ENCODE measurements around the gene SPEG.
A peak's percentile ranks its signal among the peaks of the same experiment; 100 is the strongest.

Gene SPEG

DNA sequence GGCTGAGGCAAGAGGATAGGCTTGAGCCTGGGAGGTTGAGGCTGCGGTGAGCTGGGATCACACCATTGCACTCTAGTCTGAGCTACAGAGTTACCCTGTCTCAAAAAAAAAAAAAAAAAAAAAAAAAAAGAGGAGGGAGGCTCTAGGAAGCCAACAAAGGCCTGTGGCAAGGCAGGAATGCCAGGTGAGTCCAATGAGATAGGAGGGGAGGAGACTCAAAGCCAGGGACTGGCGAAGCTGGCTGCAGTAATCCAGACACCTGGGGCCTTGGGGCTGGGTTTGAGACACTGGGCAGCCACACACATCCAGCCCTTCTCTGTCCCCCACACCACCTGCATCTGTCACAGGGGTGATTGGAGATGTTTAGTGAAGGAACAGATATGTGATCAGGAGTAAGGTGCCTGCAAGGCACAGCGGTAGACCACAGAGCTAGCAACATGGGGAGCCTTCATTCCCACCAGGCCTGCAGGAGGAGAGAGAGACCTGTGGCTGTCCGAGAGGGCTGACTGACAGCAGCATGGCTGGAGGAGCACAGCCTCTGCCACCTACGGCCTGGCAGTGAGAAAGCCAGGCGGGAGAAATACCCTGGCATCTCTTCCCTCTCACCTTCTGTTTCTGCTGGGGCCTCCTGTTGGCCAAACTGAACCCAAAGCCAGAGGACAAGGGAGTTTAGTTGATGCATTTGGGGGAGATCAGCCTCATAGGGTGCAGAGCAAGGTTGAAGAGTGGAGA lies 99.5 kb downstream of the SPEG start:
- peak; percentile 12 for DNase-seq (ENCODE audit: low spot score)

DNA sequence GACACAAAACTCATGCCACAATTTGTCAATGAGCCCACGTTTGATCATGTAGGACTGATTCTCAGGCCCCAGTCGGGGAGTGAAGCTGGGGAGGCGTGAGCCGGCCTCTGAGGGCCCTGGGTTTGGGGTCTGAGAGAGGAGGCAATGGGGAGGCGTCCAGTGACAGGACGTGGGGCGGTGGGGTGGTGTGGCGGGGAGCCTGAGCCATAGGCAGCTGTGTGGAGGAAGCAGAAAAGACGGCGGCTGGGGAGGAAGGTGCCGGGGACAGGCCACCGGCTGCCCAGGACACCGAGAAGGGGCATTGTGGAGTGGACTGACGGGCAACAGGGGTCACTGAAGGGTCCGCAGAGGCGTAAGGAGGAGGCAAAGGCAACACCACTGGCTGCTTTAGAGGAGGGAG lies 101.8 kb downstream of the SPEG start:
- DNase-seq (ENCODE audit: low spot score), result no peak

DNA sequence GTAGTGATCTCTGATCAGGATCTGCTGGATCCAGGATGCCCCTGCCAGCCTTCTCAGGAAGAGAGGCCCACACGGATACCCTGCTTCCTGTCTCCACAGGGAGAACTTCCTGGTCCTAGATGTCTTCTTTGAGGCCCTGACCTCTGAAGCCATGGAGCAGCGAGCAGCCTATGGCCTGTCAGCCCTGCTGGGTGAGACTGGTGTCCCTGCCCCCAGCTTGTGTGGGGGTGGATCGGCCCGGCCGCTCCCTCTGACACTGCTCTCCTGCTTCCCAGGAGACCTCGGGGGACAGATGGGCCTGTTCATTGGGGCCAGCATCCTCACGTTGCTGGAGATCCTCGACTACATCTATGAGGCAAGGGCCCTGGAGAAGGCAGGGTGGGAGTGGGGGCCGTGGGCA lies 102.3 kb downstream of the SPEG start:
- DNase-seq (ENCODE audit: low spot score), result no peak

DNA sequence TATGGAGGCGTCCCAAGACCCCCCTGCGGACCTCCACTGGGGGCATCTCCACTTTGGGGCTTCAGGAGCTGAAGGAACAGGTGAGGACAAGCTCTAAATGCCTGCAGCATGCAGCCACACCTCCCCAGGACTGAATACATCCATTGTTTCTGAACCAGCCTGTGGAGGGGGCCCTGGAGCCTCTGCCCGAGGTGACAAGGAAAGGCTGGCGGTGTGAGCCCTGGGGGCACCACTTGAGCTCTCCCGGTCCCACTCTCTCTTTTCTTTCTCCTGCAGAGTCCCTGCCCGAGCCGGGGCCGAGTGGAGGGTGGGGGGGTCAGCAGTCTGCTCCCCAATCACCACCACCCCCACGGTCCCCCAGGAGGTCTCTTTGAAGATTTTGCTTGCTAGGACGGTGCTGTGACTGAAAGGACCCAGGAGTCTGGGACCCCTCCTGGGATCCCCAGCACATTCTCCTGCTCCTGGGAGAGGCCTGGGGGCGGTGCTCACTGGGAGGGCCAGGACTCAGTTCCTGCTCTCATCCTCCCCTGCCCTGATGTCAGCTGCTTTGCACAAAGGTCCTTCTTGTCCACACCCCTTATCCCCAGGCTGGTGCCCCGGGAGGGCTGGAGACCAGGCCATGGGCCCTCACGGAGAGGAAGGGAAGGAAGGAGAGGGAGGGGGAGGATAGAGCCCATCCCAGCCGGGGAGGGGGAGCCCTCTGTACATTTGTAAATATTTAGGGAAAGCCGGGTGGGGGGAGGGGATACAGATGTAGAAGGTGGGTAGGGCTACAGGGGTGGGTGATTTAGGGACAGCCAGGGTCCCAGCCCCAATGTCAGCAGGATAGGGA lies 103.2 kb downstream of the SPEG start:
- no peak for DNase-seq (ENCODE audit: low spot score)

DNA sequence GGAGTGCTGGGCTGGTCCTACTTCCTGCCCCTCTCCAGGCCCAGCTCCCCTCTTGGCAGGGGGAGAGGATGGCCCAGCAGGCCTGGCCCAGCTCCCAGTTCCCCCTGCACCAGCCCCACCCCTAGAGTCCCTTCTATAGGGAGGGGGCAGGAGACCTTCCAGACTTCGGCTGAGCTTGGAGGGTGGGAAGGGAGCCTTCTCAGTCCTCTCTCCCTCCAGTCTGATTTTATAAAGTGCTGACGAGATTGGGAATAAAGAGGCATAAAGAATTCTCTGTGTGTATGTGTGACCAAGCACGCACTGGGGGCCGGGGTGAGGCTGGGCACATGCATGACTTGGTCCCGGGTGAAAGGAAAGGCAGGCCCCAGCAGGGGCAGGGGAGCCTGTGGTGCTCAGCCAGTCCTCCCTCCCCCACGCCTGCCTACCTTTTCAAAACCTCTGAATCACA lies 103.9 kb downstream of the SPEG start:
- no peak for DNase-seq (ENCODE audit: low spot score)

DNA sequence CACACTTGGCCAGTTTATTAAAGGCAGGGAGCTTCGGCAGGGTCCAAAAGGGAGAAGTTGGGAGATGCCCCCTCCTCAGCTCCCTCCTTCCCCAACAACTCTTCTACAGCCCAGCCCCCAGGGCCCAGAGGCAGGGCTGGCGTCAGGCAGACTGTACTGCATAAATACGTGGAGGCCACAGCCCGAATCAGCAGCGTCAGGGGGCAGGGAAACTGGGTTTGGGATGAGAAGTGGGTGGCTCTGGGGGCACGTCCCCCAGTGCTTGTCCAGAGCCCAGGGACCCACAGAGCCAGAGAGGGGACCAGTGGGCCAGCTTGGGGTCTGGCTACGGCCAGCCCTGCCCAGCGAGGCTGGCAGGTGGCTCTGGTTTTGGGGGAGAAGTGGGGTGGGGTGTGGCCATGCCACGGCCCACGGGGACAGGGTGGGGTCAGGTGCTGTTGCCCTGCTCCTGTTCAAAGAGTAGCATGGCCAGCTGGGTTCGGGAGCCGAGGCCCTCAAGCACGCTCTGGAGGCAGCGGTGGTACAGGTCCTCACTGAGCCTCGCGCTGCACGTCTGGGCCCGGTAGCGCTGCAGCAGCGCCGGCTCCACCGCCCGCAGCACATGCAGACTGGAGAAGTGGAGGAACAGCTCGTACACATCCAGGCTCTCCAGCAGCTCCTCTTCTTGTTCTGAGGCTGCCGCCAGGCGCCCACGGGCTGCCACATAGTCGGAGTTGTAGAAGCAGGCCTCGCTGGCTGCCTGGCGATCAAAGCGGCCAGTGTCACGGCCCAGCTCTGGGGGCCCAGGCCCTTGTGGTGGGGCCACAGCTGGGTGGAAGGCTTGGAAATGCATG lies 104.5 kb downstream of the SPEG start:
- DNase-seq (ENCODE audit: low spot score), result no peak

DNA sequence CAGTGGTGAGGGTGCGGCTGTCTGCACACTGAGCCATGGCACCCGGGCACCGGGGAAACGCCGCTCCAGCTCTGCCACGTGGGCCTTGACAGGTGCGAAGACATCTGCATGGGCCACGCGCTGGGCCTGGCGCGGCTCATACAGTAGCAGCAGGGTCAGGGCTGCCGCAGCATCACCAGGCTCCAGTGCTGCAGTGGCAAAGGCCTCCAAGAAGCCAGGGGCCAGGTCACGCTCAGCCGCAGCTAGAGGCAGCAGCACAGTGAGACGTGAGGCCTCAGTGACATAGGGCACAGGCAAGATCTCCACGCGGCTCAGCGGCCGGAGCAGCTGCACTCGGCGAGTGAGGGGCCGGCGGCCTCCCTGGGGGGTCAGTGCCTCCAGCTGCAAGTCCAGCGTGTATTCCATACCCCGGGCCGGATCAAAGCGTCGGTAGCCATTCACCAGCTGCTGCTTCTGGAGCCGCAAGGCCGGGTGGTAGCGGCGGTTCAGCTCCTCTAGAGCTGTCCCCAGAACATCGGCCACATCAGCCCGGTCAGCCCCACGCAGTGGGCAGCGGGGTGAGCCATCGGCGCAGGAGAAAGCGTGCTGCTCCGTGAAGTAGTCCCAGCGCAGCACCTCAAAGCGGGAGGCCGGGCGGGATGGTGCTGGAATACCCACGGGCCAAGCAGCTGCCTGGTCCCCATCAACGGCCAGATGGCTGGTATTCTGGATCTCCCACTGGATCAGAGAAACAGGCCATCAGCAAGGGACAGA lies 105.5 kb downstream of the SPEG start:
- no peak for DNase-seq (ENCODE audit: low spot score)

DNA sequence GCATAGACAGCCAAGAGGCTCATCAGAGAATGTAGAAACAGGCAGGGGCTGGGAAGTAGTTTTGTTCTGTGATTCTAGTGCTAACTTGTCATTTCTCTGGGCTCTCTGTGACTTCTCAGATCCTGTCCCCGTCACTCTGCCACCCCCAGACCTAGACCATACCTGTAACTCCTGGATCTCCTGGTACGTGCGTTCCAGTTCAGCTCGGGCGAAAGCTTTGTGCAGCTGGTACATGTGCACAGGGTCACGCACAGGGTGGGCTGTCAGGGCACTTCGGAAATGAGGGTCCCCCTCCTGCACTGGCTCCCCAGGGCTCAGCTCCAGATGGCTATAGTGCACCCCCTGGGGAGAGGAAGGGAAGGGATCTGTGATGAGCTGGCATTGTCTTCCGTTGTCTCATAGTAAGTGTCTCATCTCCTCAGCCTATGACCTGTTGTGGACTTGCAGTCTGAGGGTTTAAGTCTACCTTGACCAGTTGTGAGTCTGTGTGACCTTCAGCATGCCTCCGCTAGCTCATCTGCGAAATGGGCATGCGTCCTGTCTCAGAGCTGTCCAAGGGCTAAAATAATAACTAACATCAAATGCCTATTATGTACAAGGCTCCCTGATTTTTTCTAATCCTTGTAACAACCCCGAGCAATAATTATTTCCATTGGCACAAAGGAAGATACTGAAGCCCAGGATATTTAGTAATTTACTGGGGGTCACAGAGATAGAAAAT lies 106.3 kb downstream of the SPEG start:
- DNase-seq (ENCODE audit: low spot score), result no peak

DNA sequence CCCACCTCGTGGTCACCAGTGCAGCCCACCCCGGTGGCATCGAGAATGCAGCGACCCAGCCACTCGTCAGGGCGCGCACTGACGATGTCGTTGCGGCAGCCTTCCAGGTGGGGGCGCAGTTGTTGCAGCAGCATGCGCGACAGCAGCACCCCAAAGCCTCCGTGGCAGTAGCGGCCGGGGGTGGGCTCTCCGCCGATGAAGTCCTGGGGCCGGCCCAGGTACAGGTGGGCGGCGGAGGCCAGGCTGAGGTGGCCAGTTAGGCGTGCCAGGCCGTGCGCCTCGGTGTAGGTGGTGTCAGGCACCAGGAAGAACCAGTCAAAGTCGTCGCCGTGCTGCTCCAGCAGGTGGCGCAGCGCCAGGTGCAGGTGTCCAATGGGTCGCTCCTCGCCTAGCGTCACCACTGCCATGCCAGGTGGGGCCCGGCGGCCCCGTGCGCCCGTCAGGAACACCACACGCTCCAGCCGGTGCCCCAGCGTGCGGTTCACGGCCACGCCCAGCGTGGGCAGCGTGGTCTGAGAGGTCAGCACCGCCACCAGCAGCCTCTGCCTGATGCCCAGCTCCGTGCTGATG lies 107.1 kb downstream of the SPEG start:
- DNase-seq (ENCODE audit: low spot score), result peak; percentile 90

DNA sequence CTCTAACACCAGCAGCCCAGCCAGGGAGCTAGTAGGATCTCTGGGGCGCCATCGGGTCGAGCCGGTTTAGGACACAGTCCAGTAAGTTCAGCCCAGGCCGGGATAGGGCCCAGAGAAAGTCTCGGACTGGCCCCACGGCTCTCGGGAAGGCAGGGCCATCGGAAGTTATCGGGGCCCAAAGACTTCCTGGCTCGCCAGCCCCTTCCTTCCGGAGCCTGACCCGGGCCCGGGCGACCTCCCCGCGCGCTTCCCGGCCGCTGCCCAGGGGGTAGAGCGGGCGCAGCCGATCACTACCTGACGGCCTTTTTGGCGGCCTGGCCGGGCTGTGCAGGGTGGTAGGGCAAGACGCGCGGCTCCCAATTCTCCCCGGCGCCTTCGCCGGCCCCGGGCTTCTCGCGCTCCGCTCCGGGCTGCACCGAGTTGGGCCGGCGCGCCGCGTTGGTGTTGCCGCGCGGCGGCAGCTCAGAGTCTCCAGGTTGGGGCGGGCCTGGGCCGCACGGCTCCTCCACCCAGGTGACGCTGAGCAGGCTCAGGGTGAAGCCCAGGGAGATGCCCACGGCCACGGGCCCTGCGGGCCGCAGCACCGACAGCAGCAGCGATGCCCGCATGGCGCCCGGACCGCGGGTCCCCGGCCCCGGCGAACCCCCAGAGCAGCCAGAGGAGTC lies 108.4 kb downstream of the SPEG start:
- peak; percentile 67 for DNase-seq (ENCODE audit: low spot score)

DNA sequence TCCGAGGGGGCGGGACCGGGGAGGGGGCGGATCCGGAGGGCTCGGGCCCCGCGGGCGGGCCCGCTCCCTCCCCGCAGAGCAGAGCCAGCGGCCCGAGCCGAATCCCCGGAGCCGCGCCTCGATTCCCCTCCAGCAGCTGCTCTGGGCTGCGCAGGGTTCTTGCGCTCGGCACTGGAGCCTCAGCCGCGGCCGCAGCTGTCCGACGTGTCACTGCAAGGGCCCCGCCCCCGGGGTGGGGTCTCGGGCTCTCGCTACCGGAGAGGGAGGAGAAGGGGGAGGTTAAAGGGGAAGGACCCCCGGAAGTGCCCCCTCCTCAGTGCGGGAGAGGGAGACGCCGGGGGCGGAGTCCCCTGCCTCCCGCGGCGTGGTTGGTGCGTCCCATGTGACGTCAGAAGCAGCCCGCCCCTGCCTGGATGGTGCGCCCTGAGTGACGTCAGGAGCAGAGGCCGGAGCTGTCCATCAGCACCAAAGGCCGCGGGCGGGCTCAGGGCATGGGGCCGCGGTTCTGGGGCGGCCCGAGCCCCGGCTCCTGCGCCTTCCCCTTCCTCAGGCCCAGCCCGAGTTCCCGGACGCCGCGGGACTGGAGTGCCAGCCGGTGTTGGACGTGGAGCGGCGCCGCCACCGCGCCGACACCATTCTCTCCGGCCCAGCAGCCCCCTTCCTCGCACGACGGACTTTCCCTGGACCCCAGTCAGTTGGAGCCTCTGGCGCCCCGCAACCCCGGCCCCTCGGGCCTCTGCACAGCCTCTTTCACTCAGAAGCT lies 109.1 kb downstream of the SPEG start, which contains the start of the genes CHPF and TMEM198:
Gene CHPF (minus strand): TSS at position 214 of the 763 bp plus-strand sequence. CDS start 271 bp downstream, outside the sequence.
Gene TMEM198 (plus strand): TSS at position 433 of the 763 bp plus-strand sequence. CDS start 700 bp downstream, outside the sequence.
- DNase-seq (ENCODE audit: low spot score), result peak; percentile 98

DNA sequence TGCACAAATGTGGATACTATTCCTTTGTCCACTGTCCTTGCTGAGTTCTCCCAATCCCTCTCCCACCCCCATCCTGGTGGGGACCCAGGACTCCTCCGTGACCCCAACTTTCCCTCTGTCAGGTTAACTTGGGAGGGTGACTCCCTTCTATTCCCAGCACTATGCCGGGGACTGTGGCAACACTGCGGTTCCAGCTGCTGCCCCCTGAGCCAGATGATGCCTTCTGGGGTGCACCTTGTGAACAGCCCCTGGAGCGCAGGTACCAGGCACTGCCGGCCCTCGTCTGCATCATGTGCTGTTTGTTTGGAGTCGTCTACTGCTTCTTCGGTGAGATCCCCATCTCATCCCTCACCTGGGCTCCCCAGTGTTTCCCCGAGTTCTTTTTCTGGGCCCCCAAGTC lies 109.9 kb downstream of the SPEG start:
- DNase-seq (ENCODE audit: low spot score), result no peak

DNA sequence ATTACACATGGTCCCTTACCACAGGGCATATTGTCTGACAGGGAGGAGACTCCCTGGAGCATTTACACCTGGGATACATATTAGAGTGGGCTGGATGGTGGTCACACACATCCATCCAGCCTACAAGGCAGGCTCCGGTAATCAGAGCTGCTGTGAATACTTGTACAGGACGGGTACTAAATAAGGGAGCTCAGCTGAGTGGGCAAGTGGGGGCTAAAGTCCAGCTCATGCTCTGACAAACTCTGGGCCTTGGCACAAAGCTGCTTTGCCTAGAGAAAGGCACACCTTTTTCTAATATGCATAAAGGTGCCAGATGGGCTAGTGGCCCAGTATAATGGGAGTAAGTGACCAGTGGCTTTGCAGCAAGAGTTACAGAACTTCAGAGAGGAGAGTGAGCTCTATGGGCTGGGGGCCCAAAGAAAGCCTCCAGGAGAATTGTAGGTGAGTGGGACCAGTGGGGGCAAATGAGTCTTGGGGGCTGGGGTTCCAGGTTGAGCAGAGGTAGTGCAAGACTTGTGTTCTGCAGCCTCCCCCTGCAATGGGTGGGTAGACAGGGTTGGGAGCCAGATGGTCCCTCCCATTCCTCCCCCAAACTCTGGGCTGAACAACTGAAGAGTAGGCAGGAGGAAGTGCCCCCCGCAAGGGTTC lies 110.8 kb downstream of the SPEG start:
- no peak for DNase-seq (ENCODE audit: low spot score)

DNA sequence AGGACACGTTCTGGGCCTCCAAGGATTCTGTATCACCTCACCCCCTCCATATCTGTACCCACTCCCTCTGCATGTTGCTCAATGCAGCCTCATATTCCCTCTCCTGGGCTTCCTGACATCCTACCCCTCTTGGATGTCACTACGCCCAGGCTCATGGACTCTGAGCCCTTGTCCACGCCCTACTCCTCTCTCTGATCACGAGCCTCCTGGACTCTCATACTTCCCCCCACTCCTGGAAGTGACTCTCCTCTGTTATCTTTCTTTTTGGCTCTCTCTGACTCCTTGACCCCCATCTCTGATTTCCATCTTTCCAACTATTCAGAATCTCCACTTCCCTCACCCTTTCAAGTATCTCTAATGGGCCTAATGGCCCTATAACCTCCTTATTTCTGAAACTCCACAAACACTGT lies 111.3 kb downstream of the SPEG start:
- DNase-seq (ENCODE audit: low spot score), result no peak

DNA sequence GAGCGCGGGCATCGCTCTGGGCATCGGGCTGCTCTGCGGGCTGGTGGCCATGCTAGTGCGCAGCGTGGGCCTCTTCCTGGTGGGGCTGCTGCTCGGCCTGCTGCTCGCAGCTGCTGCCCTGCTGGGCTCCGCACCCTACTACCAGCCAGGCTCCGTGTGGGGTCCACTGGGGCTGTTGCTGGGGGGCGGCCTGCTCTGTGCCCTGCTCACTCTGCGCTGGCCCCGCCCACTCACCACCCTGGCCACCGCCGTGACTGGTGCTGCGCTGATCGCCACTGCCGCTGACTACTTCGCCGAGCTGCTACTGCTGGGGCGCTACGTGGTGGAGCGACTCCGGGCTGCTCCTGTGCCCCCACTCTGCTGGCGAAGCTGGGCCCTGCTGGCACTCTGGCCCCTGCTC lies 113.0 kb downstream of the SPEG start:
- DNase-seq (ENCODE audit: low spot score), result no peak
